ENCODE data around the gene CSTB. TPM values are rescaled to one million over a fixed set of nuclear protein-coding genes. Genes with fewer than 3 reads are reported as not detected.

Gene CSTB
- total and polyA plus RNA-seq, 2 of the 8 experiments (the other 6 are each of a cell fraction or from before 2014, with no cell fraction given) = 53.8 to 64.1 TPM

GRCh38 chr21:43797415-43797814 lies 21.3 kb upstream of the CSTB start:
- H2BK15ac ChIP-seq (ENCODE audit: low read length) = no peak overlapping the region
- H2BK20ac ChIP-seq (ENCODE audit: low read length) = no peak overlapping the region
- H2BK5ac ChIP-seq (ENCODE audit: low read depth, low read length) = no peak overlapping the region
- no peak overlapping the region for H3K9ac ChIP-seq (replicated peaks in 1 of 4; ENCODE audit: extremely low read depth in 1 of 4, low read depth in 3 of 4, low read length in 3 of 4)
- H4K91ac ChIP-seq (replicated peaks; ENCODE audit: insufficient read length, low read length) = no peak overlapping the region
- no peak overlapping the region for H3K4ac ChIP-seq (replicated peaks; ENCODE audit: insufficient read length, low read depth, low read length)
- FAIRE-seq = no peak
- no peak overlapping the region for H2BK12ac ChIP-seq (ENCODE audit: low read depth, low read length)
- H2AK5ac ChIP-seq (ENCODE audit: low read depth, low read length) = no peak overlapping the region
- no peak for TF ChIP-seq SIX5 (IDR thresholded peaks at IDR 0.05; ENCODE audit: low read depth, low read length)
- no peak for TF ChIP-seq EP300 (IDR thresholded peaks at IDR 0.05; ENCODE audit: borderline replicate concordance in 1 of 2, low read depth in 2 of 2, low read length in 2 of 2)
- TF ChIP-seq TBP (IDR thresholded peaks at IDR 0.05; ENCODE audit: low read depth, low read length) = no peak
- no peak for TF ChIP-seq E2F6 (IDR thresholded peaks at IDR 0.05)
- H3K9me3 ChIP-seq (ENCODE audit: insufficient read depth in 2 of 2, low read depth in 1 of 2, low read length in 1 of 2) = no peaks in the 10 kb centered on the region
- H3K79me1 ChIP-seq (ENCODE audit: low read depth, low read length) = peaks cover 18% of the 10 kb centered on the region
- H3K23ac ChIP-seq (ENCODE audit: insufficient read length) = no peak overlapping the region
- no peak overlapping the region for H4K8ac ChIP-seq (ENCODE audit: extremely low read depth, insufficient read depth, low read length)
- H3K4me1 ChIP-seq (replicated peaks in 1 of 4; ENCODE audit: control insufficient read depth in 3 of 4, insufficient read depth in 4 of 4, low read length in 3 of 4) = no peaks in the 10 kb centered on the region
- DNase-seq (ENCODE audit: low read depth in 1 of 2, low spot score in 2 of 2) = no peak
- no peak overlapping the region for H3K27ac ChIP-seq (ENCODE audit: low read depth, low read length)
- peaks cover 24 to 28% of the 10 kb centered on the region in 2 experiments for H4K20me1 ChIP-seq (replicated peaks in 1 of 2; ENCODE audit: control insufficient read depth in 1 of 2, insufficient read depth in 2 of 2, low read length in 2 of 2)
- ChIA-PET CTCF (ENCODE audit: partially characterized antibody) (interaction anchor here (0.7 to 1.8 kb wide), 3 partner anchors 9 to 142 kb away, joined by 3 to 5 read pairs (median 4); no protein-coding TSS in a partner anchor), POLR2A (ENCODE audit: partially characterized antibody) (interaction anchor here (0.6 to 1.3 kb wide), 4 partner anchors 12 to 611 kb away, joined by 3 read pairs; no protein-coding TSS in a partner anchor)
- no peak overlapping the region for H3K14ac ChIP-seq (ENCODE audit: insufficient read length)
- WGBS, 2 experiments (ENCODE audit: extremely low coverage in 1 of 2, insufficient coverage in 1 of 2, insufficient read length in 1 of 2, insufficient replicate concordance in 2 of 2, low coverage in 1 of 2, low lambda C conversion rate in 2 of 2, missing lambda C conversion rate in 1 of 2) = 96% methylated on average over 16 of the region's 19 CpGs; no CpG with 5 or more reads in 1 of the 2 experiments
- H3K18ac ChIP-seq (ENCODE audit: extremely low read depth, low read length) = no peak overlapping the region
- no peak overlapping the region for H2AFZ ChIP-seq (ENCODE audit: low read length)
- no peaks in the 10 kb centered on the region for H3K23me2 ChIP-seq (ENCODE audit: low read depth, low read length)
- H3K27me3 ChIP-seq (replicated peaks in 1 of 4; ENCODE audit: control insufficient read depth in 3 of 4, extremely low read depth in 1 of 4, insufficient read depth in 3 of 4, low read length in 3 of 4) = no peaks in the 10 kb centered on the region
- no peak overlapping the region for H3K56ac ChIP-seq (replicated peaks; ENCODE audit: insufficient read length, low read depth, low read length)
- peaks cover 53 to 94% (median 87%) of the 10 kb centered on the region in 4 experiments for H3K36me3 ChIP-seq (ENCODE audit: control insufficient read depth in 2 of 4, insufficient read depth in 4 of 4, low read length in 3 of 4)
- H3K4me2 ChIP-seq (ENCODE audit: insufficient read depth in 1 of 2, low read depth in 2 of 2, low read length in 2 of 2) = no peak overlapping the region
- H2BK120ac ChIP-seq (replicated peaks; ENCODE audit: low read depth, low read length) = no peak overlapping the region
- no peak overlapping the region for H3K4me3 ChIP-seq (ENCODE audit: extremely low read depth in 1 of 4, insufficient read depth in 2 of 4, low read depth in 3 of 4, low read length in 4 of 4)
- H3K79me2 ChIP-seq (ENCODE audit: control insufficient read depth in 1 of 2, insufficient read depth in 2 of 2, low read length in 2 of 2) = peaks cover 0 to 21% of the 10 kb centered on the region in 2 experiments; a peak in 1 of 4 replicates
- H4K5ac ChIP-seq (ENCODE audit: insufficient read length, low read depth, low read length) = no peak overlapping the region
